Measurements from ENCODE around the gene ZSCAN12. TPM values are rescaled to one million over a fixed set of nuclear protein-coding genes. Genes with fewer than 3 reads are reported as not detected.

ZSCAN12 gene
- total and polyA plus RNA-seq, 2 experiments from 2014 or later: 2.0 to 7.3 TPM

- no peak for TF ChIP-seq ZNF462 (CRISPR knock-in tag; IDR thresholded peaks at IDR 0.05)
- TF ChIP-seq JUNB (IDR thresholded peaks at IDR 0.05; ENCODE audit: unreplicated experiment): no peak
- TF ChIP-seq NANOG (IDR thresholded peaks at IDR 0.05; ENCODE audit: borderline replicate concordance): no peak
- no peak for TF ChIP-seq STAT1 (IDR thresholded peaks at IDR 0.05; ENCODE audit: unreplicated experiment)
These were observed 66.5 kb downstream of the ZSCAN12 start (continued) for GRCh38 chr6:28333047-28333446.

- H4K20me1 ChIP-seq (replicated peaks; ENCODE audit: insufficient read depth): no peaks in the 10 kb centered on the region
- Mint-ChIP-seq H3K27ac (no peak overlapping the region), H3K4me3 (no peak overlapping the region), H3K27me3 (ENCODE audit: insufficient read depth, low read depth, poor library complexity) (peaks cover 4% of the 10 kb centered on the region), H3K9me3 (peaks cover 42% of the 10 kb centered on the region), H3K4me1 (peaks cover 9% of the 10 kb centered on the region), H3K36me3 (ENCODE audit: low read depth) (peaks cover 46% of the 10 kb centered on the region)
- H3K36me3 ChIP-seq (ENCODE audit: insufficient read depth): peaks cover 24% of the 10 kb centered on the region
- TF ChIP-seq CREB1 (CRISPR knock-in tag; IDR thresholded peaks at IDR 0.05; ENCODE audit: low read depth) (no peak), NANOG (IDR thresholded peaks at IDR 0.05; ENCODE audit: borderline replicate concordance) (no peak), ZNF331 (CRISPR knock-in tag; IDR thresholded peaks at IDR 0.05; ENCODE audit: low read depth) (no peak), POLR2AphosphoS5 (IDR thresholded peaks at IDR 0.05; ENCODE audit: low read depth) (no peak), EZH2 (IDR thresholded peaks at IDR 0.05; ENCODE audit: low read depth, unreplicated experiment) (no peak), EZH2phosphoT487 (IDR thresholded peaks at IDR 0.05; ENCODE audit: unreplicated experiment) (no peak), STAT1 (IDR thresholded peaks at IDR 0.05; ENCODE audit: unreplicated experiment) (no peak), CTCF (conservative IDR thresholded peaks at IDR 0.05; ENCODE audit: low read depth in 2 of 2) (no peak), ETS1 (IDR thresholded peaks at IDR 0.05) (no peak), JUNB (IDR thresholded peaks at IDR 0.05; ENCODE audit: unreplicated experiment) (no peak), REST (IDR thresholded peaks at IDR 0.05; ENCODE audit: unreplicated experiment) (no peak)
- H3K79me2 ChIP-seq (replicated peaks; ENCODE audit: insufficient read depth): 0 out of 2 replicates have a peak, but pooled peaks cover 4% of the 10 kb centered on the region
- no peaks in the 10 kb centered on the region for H3K27me3 ChIP-seq (ENCODE audit: insufficient read depth)
- H3K4me3 ChIP-seq: no peak overlapping the region
- H3K4me1 ChIP-seq (ENCODE audit: insufficient read depth): no peaks in the 10 kb centered on the region
- H2AFZ ChIP-seq: no peak overlapping the region
- H3F3A ChIP-seq (replicated peaks; ENCODE audit: low read depth): no peaks in the 10 kb centered on the region
- H3K27ac ChIP-seq (ENCODE audit: low read depth): no peak overlapping the region
- DNase-seq (ENCODE audit: low spot score) (no peak), ATAC-seq (no peak)
- no peaks in the 10 kb centered on the region for H3K9me2 ChIP-seq (ENCODE audit: insufficient read depth)
- H3K4me2 ChIP-seq: no peak overlapping the region
These were observed 69.5 kb downstream of the ZSCAN12 start for GRCh38 chr6:28330041-28330440.

All from GM23338 (cell line).